ENCODE data around the gene CTIF. TPM values are rescaled to one million over a fixed set of nuclear protein-coding genes. Genes with fewer than 3 reads are reported as not detected.

The CTIF gene
- total and polyA plus RNA-seq, 2 donors (not counting 1 experiment from before 2014, with no cell fraction given): 27.2 to 28.1 TPM

- Histone ChIP-seq H3K27me3 (ENCODE audit: control insufficient read depth, insufficient read depth, low read length) (peaks cover 3% of the 10 kb centered on the region), H3K4me1 (ENCODE audit: control insufficient read depth, extremely low read depth, insufficient read depth, low read length) (peaks cover 10% of the 10 kb centered on the region), H3K27ac (ENCODE audit: insufficient read depth, low read length) (no peak overlapping the region), H2AFZ (ENCODE audit: low read length) (peak overlapping the region; percentile 12), H3K79me2 (ENCODE audit: control insufficient read depth, insufficient read depth, low read length) (no peaks in the 10 kb centered on the region), H4K20me1 (ENCODE audit: control insufficient read depth, extremely low read depth, insufficient read depth, low read length) (no peaks in the 10 kb centered on the region), H3K4me2 (ENCODE audit: extremely low read depth, insufficient read depth, low read length) (peak overlapping the region; percentile 32), H3K4me3 (replicated peaks in 1 of 4; ENCODE audit: control extremely low read depth in 1 of 4, insufficient read depth in 1 of 4, low read depth in 3 of 4, low read length in 4 of 4) (no peak overlapping the region), H3K36me3 (ENCODE audit: control insufficient read depth, insufficient read depth, low read length) (no peaks in the 10 kb centered on the region), H3K9me3 (ENCODE audit: control insufficient read depth, insufficient read depth, low read depth, low read length) (no peaks in the 10 kb centered on the region), H3K9ac (ENCODE audit: insufficient read depth, low read length) (no peak overlapping the region)
- TF ChIP-seq EZH2 (IDR thresholded peaks at IDR 0.05; ENCODE audit: low read length, missing control alignments) (no peak), CTCF (conservative IDR thresholded peaks at IDR 0.05 in 1 of 2, IDR thresholded peaks at IDR 0.05 in 1 of 2; ENCODE audit: low read depth in 1 of 2, low read length in 2 of 2) (no peak)
- DNase-seq (ENCODE audit: low read depth in 2 of 2): peak in 1 of 2 donors; percentile 66
Measured at GRCh38 chr18:48493434-48494230, 45.2 kb upstream of the CTIF start.

GRCh38 chr18:48497863-48498262 is 41.0 kb upstream of the CTIF start:
- no peaks in the 10 kb centered on the region for H3K36me3 ChIP-seq (ENCODE audit: control insufficient read depth, insufficient read depth, low read length)
- no peak overlapping the region for H3K9ac ChIP-seq (ENCODE audit: insufficient read depth, low read length)
- H3K4me2 ChIP-seq (ENCODE audit: extremely low read depth, insufficient read depth, low read length): no peak overlapping the region
- H3K4me1 ChIP-seq (ENCODE audit: control insufficient read depth, extremely low read depth, insufficient read depth, low read length): no peaks in the 10 kb centered on the region
- no peak overlapping the region for H2AFZ ChIP-seq (ENCODE audit: low read length)
- H3K4me3 ChIP-seq (replicated peaks in 1 of 4; ENCODE audit: control extremely low read depth in 1 of 4, insufficient read depth in 1 of 4, low read depth in 3 of 4, low read length in 4 of 4): no peak overlapping the region
- no peak overlapping the region for H3K27ac ChIP-seq (ENCODE audit: insufficient read depth, low read length)
- TF ChIP-seq EZH2 (IDR thresholded peaks at IDR 0.05; ENCODE audit: low read length, missing control alignments) (no peak), CTCF (conservative IDR thresholded peaks at IDR 0.05 in 1 of 2, IDR thresholded peaks at IDR 0.05 in 1 of 2; ENCODE audit: low read depth in 1 of 2, low read length in 2 of 2) (no peak)
- no peak for DNase-seq (ENCODE audit: low read depth in 2 of 2)
- no peaks in the 10 kb centered on the region for H3K79me2 ChIP-seq (ENCODE audit: control insufficient read depth, insufficient read depth, low read length)
- H3K27me3 ChIP-seq (ENCODE audit: control insufficient read depth, insufficient read depth, low read length): peaks cover 3% of the 10 kb centered on the region
- H4K20me1 ChIP-seq (ENCODE audit: control insufficient read depth, extremely low read depth, insufficient read depth, low read length): no peaks in the 10 kb centered on the region
- no peaks in the 10 kb centered on the region for H3K9me3 ChIP-seq (ENCODE audit: control insufficient read depth, insufficient read depth, low read depth, low read length)

GRCh38 chr18:48500517-48500916 is 38.3 kb upstream of the CTIF start:
- TF ChIP-seq EZH2 (IDR thresholded peaks at IDR 0.05; ENCODE audit: low read length, missing control alignments): no peak
- no peak for TF ChIP-seq CTCF (conservative IDR thresholded peaks at IDR 0.05 in 1 of 2, IDR thresholded peaks at IDR 0.05 in 1 of 2; ENCODE audit: low read depth in 1 of 2, low read length in 2 of 2)
- H2AFZ ChIP-seq (ENCODE audit: low read length): no peak overlapping the region
- H4K20me1 ChIP-seq (ENCODE audit: control insufficient read depth, extremely low read depth, insufficient read depth, low read length): no peaks in the 10 kb centered on the region
- no peak overlapping the region for H3K9ac ChIP-seq (ENCODE audit: insufficient read depth, low read length)
- H3K79me2 ChIP-seq (ENCODE audit: control insufficient read depth, insufficient read depth, low read length): no peaks in the 10 kb centered on the region
- H3K27me3 ChIP-seq (ENCODE audit: control insufficient read depth, insufficient read depth, low read length): peaks cover 1% of the 10 kb centered on the region
- no peaks in the 10 kb centered on the region for H3K9me3 ChIP-seq (ENCODE audit: control insufficient read depth, insufficient read depth, low read depth, low read length)
- H3K4me1 ChIP-seq (ENCODE audit: control insufficient read depth, extremely low read depth, insufficient read depth, low read length): no peaks in the 10 kb centered on the region
- H3K4me2 ChIP-seq (ENCODE audit: extremely low read depth, insufficient read depth, low read length): no peak overlapping the region
- no peak overlapping the region for H3K4me3 ChIP-seq (replicated peaks in 1 of 4; ENCODE audit: control extremely low read depth in 1 of 4, insufficient read depth in 1 of 4, low read depth in 3 of 4, low read length in 4 of 4)
- H3K36me3 ChIP-seq (ENCODE audit: control insufficient read depth, insufficient read depth, low read length): no peaks in the 10 kb centered on the region
- no peak overlapping the region for H3K27ac ChIP-seq (ENCODE audit: insufficient read depth, low read length)
- no peak for DNase-seq (ENCODE audit: low read depth in 2 of 2)
